Dedifferentiated amniotic fluid mesenchymal stem cell (primary cell): ENCODE results near the gene BABAM2.
A peak's percentile ranks its signal among the peaks of the same experiment; 100 is the strongest.

Experiments used
- DNase-seq: peaks from one replicate; pipeline ENCODE4 v3.0.0-alpha.2; 2016; ENCODE audit errors: extremely low spot score

BABAM2 gene

GRCh38 chr2:28128281-28128950 is 237.9 kb downstream of the BABAM2 start:
- no peak for DNase-seq

DNA sequence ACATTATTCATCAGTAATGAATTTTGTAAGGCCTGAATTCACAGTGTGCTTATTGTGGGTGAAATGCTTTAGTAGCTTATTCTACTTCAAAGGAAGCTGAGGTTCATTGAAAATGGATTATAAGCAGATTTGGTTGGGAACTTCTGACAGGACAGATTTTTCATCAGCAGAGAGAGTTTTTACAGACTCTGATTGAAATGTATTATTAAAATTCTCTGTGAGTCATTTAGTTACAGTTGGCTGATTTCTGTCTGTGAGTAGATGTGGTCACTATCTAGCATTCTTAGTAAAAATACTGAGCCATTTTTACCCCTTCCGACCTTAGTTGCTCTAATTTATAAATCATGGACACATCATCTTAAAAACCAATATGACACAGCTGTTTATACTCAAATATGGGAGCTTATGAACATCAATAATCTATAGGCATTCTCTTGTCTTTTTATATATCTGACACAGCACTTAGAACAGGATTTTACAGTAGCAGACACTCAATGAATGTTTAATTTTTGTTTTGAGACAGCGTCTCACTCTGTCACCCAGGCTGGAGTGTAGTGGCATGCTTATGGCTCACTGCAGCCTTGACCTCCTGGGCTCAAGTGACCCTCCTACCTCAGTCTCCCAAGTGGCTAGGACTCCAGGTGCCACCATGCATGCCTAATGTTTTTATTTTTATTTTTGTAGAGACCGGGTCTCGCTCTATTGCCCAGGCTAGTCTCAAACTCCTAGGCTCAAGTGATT is 239.6 kb downstream of the BABAM2 start:
- DNase-seq: peak; percentile 31

DNA sequence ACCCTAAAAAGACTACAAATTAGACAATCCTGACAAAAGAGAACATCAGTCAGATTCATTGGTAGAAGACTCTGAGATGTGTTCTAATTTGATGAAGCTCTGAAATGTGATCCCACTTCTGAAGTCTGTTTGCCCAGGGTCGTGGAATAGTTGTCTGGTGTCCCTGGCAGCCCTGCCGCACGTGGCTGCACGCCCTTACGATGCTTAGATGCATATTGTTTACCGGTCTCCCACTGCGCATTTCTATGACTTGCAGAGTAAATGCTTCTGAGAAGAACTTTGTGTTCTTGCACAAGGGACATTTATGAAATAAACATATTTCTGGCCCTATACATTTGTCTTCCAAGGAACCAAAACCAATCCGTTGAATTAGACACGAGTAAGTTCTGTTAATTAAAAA is 243.2 kb downstream of the BABAM2 start:
- DNase-seq: no peak

- DNase-seq: no peak
Measured at GRCh38 chr2:28134262-28134812, 243.8 kb downstream of the BABAM2 start.

DNA sequence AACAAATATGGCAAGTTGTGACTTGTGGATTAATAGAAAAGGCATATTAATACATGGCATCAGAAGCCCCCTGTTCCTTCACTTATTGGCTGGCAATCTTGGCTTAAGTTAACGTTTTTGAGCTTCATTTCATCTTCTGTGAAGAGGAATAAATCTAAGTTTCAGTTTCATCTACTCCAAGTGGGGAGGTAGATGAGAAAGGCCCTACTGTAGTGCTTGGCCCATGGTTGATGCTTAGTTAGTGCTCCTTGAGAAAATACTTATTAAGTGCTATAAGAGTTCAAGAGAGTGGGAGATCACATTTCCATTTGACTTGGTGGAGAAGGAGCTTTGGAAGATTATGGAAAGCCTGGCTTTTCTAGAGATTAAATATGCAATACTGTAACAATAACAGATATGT is 244.3 kb downstream of the BABAM2 start:
- no peak for DNase-seq

DNA sequence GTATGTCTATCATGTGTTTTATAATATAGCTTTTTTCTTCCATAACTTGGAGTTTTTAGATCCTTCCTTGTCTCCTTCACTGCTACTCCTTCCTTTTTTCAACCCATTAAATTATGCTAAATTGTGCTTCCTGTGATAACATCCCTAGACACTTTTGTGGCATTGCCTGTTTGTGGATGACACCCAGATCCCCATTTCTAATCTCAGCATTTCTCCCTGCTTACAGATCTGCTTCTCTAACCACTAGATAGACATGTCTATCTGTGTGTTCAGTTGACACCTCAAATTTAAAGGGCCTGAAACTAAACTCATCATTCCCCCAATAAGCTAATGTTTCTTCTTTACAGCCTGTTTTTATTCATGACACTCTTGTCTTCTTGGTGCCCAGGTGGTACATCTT is 244.8 kb downstream of the BABAM2 start:
- no peak for DNase-seq

GRCh38 chr2:28135799-28136198 is 245.3 kb downstream of the BABAM2 start:
- DNase-seq: no peak

GRCh38 chr2:28136556-28136955 is 246.0 kb downstream of the BABAM2 start:
- no peak for DNase-seq

- peak; percentile 96 for DNase-seq
Measured at GRCh38 chr2:28137221-28137620, 246.7 kb downstream of the BABAM2 start.

GRCh38 chr2:28142386-28142785 is 251.9 kb downstream of the BABAM2 start:
- DNase-seq: peak; percentile 50

GRCh38 chr2:28148000-28148399 is 257.5 kb downstream of the BABAM2 start:
- DNase-seq: no peak

- DNase-seq: no peak
Measured at GRCh38 chr2:28148566-28148965, 258.0 kb downstream of the BABAM2 start.

DNA sequence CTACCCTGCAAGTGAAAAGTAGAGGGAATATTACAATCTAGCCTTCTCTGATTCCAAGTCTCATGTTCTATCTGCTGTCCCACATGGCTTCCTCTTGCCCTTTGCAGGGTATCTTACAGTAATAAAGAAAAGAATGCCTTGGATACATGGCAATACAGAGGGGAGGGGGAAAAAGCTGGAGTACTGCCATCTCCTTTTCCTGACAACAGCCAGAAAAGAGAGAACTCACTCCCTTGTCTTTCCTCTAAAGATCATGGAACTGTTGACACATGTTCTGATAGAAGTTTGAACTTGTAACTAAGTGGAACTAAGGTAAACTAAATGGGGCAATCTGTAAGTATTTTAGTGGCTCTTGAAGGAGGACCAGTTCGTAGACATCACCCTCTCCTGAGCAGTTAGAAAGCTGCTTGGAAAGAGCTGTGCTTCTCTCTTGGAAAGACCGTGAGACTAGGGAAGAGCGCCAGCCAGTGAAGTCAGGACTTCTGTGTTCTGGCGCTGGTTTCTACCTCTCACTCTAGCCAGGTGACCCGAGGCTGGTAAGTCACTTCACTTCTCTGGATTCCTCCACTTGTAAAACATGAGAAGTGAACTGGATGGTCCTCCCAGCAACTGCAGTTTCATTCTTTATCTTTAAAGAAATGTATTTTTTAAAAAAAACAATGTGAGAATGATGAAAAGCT is 259.8 kb downstream of the BABAM2 start:
- no peak for DNase-seq

GRCh38 chr2:28150994-28151393 is 260.5 kb downstream of the BABAM2 start:
- no peak for DNase-seq

- no peak for DNase-seq
Measured at GRCh38 chr2:28152585-28153280, 262.2 kb downstream of the BABAM2 start.

- DNase-seq: no peak
Measured at GRCh38 chr2:28153851-28154250, 263.3 kb downstream of the BABAM2 start.

GRCh38 chr2:28155086-28155485 is 264.6 kb downstream of the BABAM2 start:
- DNase-seq: no peak

GRCh38 chr2:28155627-28156026 is 265.1 kb downstream of the BABAM2 start:
- no peak for DNase-seq

GRCh38 chr2:28158791-28159190 is 268.3 kb downstream of the BABAM2 start:
- no peak for DNase-seq

DNA sequence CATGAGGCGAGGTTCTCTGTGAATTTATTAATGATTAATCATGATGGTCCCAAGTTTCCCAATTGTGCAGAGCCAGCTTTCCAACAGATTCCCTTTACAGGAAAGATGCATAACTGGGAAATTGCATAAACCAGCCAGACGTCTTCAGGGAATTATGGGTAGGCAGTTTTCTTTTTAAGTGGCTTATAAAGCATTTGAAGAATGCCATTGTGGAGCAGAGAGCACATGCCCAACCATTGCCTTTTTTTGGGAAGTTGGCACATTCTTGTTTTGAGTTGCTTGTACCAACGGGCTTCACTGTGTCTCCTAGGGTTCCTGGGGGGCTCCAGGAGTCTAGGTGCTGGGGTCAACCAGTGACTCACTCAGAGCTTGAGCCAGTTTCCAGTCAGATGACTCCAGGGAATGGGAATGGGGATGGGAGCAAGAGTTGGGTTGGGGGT is 270.5 kb downstream of the BABAM2 start:
- DNase-seq: peak; percentile 64

- peak; percentile 33 for DNase-seq
Measured at GRCh38 chr2:28161466-28161865, 270.9 kb downstream of the BABAM2 start.

DNA sequence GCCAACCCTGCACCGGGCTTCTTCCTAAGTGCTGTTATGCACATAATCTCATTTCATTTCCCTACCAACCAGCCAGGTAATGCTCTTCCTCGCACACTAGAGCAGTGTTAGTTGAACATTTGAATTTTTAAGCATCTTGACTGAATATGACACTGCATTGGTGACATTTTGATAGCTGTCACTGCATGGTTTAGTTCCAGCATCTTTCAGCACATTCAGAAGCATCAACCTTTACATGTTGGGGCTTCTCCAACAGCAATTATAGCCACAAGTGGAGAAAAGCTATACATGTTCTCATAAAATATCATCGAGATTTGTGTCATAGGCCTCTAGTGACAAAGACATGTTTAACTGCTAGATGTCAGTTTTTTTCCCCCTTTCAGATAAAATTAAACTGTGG is 272.0 kb downstream of the BABAM2 start:
- DNase-seq: no peak
